Adipose tissue (tissue), 3 donors: ENCODE results near the gene DDX1. TPM values are rescaled to one million over a fixed set of nuclear protein-coding genes. Genes with fewer than 3 reads are reported as not detected.

Source experiments
- H3K27ac ChIP-seq: one replicate; pipeline ENCODE4 v1.5.1; 2013; ENCODE audit warnings: low read depth, low read length
- WGBS, 3 donors: extraction: QIAGEN DNeasy Blood & Tissue Kit; methylation state at CpG; one replicate each; pipeline ENCODE4 v1.1.7; 2013; 5-methylcytosine and 5-hydroxymethylcytosine counted together
- polyA plus RNA-seq, 3 donors: library from polyadenylated mRNA; stranded (reverse); fragments of 200-250 nt; gene quantifications; one replicate each; pipeline ENCODE4 v1.2.3, GENCODE V29; 2013
- donor health status: healthy with polysubstance abuse.
- donor health status: Bipolar disorder and iron deficiency.
- donor health status: healthy.

The DDX1 gene
- polyA plus RNA-seq, 3 donors, result 43.1 to 70.2 (median 62.2) TPM

GRCh38 chr2:15588329-15588919 lies 3.2 kb upstream of the DDX1 start:
- WGBS, 3 donors, result 25 to 50% (median 48%) methylated on average over 4 of the region's 4 CpGs
- H3K27ac ChIP-seq, result no peak overlapping the region

- no peak overlapping the region for H3K27ac ChIP-seq
- 15 to 23% (median 23%) methylated on average over 7 of the region's 7 CpGs for WGBS, 3 donors
Measured at GRCh38 chr2:15591373-15591691, 336 bp upstream of the DDX1 start.

- no peak overlapping the region for H3K27ac ChIP-seq
- WGBS, 3 donors, result 73 to 90% (median 88%) methylated on average over 3 of the region's 3 CpGs
Measured at GRCh38 chr2:15593327-15593705, 1.6 kb downstream of the DDX1 start.

GRCh38 chr2:15594291-15595256 lies 2.9 kb downstream of the DDX1 start:
- H3K27ac ChIP-seq, result no peak overlapping the region
- WGBS, 3 donors, result 54 to 76% (median 75%) methylated on average over 5 of the region's 5 CpGs

- no peak overlapping the region for H3K27ac ChIP-seq
- 93 to 97% (median 97%) methylated on average over 6 of the region's 6 CpGs for WGBS, 3 donors
Measured at GRCh38 chr2:15595342-15595905, 3.8 kb downstream of the DDX1 start.

GRCh38 chr2:15595936-15596335 lies 4.3 kb downstream of the DDX1 start:
- WGBS, 3 donors, result 97 to 98% (median 97%) methylated on average over 4 of the region's 4 CpGs
- H3K27ac ChIP-seq, result no peak overlapping the region

- 79 to 89% (median 84%) methylated on average over 2 of the region's 2 CpGs for WGBS, 3 donors
- H3K27ac ChIP-seq, result no peak overlapping the region
Measured at GRCh38 chr2:15596350-15596749, 4.7 kb downstream of the DDX1 start.

GRCh38 chr2:15596968-15597367 lies 5.3 kb downstream of the DDX1 start:
- H3K27ac ChIP-seq, result no peak overlapping the region
- 93 to 94% (median 93%) methylated on average over 4 of the region's 4 CpGs for WGBS, 3 donors

- 92 to 96% (median 92%) methylated on average over 1 of the region's 1 CpG for WGBS, 3 donors
- H3K27ac ChIP-seq, result no peak overlapping the region
Measured at GRCh38 chr2:15599994-15600393, 8.3 kb downstream of the DDX1 start.

GRCh38 chr2:15601681-15602080 lies 10.0 kb downstream of the DDX1 start:
- H3K27ac ChIP-seq, result no peak overlapping the region
- WGBS, 3 donors, result 89 to 97% (median 94%) methylated on average over 1 of the region's 1 CpG

GRCh38 chr2:15602393-15602792 lies 10.7 kb downstream of the DDX1 start:
- 93 to 95% (median 94%) methylated on average over 8 of the region's 8 CpGs for WGBS, 3 donors

GRCh38 chr2:15603044-15603765 lies 11.5 kb downstream of the DDX1 start:
- H3K27ac ChIP-seq, result no peak overlapping the region
- 94 to 95% (median 95%) methylated on average over 3 of the region's 3 CpGs for WGBS, 3 donors

More at GRCh38 chr2:15602393-15602792, 10.7 kb downstream of the DDX1 start:
- H3K27ac ChIP-seq, result no peak overlapping the region

- no peak overlapping the region for H3K27ac ChIP-seq
- WGBS, 3 donors, result 92 to 95% (median 93%) methylated on average over 2 of the region's 2 CpGs
Measured at GRCh38 chr2:15603948-15604347, 12.3 kb downstream of the DDX1 start.

GRCh38 chr2:15605721-15606120 lies 14.1 kb downstream of the DDX1 start:
- 43 to 91% (median 80%) methylated on average over 1 of the region's 1 CpG for WGBS, 3 donors

GRCh38 chr2:15606481-15607441 lies 15.1 kb downstream of the DDX1 start:
- WGBS, 3 donors, result 75 to 92% (median 91%) methylated on average over 8 of the region's 8 CpGs

More at GRCh38 chr2:15605721-15606120, 14.1 kb downstream of the DDX1 start:
- H3K27ac ChIP-seq, result no peak overlapping the region

GRCh38 chr2:15607709-15608391 lies 16.2 kb downstream of the DDX1 start:
- WGBS, 3 donors, result 95 to 98% (median 96%) methylated on average over 7 of the region's 7 CpGs
- no peak overlapping the region for H3K27ac ChIP-seq

More at GRCh38 chr2:15606481-15607441, 15.1 kb downstream of the DDX1 start:
- H3K27ac ChIP-seq, result no peak overlapping the region

- no peak overlapping the region for H3K27ac ChIP-seq
- 96 to 100% (median 98%) methylated on average over 4 of the region's 4 CpGs for WGBS, 3 donors
Measured at GRCh38 chr2:15608392-15608761, 16.7 kb downstream of the DDX1 start.
